MCF 10A (cell line): ENCODE data around the gene CASP2. TPM values are rescaled to one million over a fixed set of nuclear protein-coding genes. Genes with fewer than 3 reads are reported as not detected.

Experiments
- BruUV-seq: library from RNA; stranded (reverse); fragments of 400-500 nt; replicated peaks from 2 replicates; lab custom pipeline; 2021; lab: Mats Ljungman, UMichigan
- CTCF ChIA-PET: fragments of 300-600 bp; sonication (Branson Sonifier 250); formaldehyde crosslinking; extraction: SDS; loops from one replicate; lab custom pipeline; 2021; ENCODE audit warnings: antibody characterized with exemption, inconsistent platforms; lab: Yijun Ruan, JAX
- POLR2A ChIA-PET: fragments of 300-600, 350-650 bp; sonication (Branson Sonifier 250); formaldehyde crosslinking; extraction: SDS; loops from one replicate; lab custom pipeline; 2020; ENCODE audit warnings: antibody characterized with exemption, inconsistent platforms; lab: Yijun Ruan, JAX
- DNase-seq: peaks from one replicate; pipeline ENCODE4 v3.0.0-alpha.2; 2018; ENCODE audit not compliant: unreplicated experiment
- H3K27ac Mint-ChIP-seq: one replicate; pipeline ENCODE4 v1.8.0; 2022; ENCODE audit warnings: mild to moderate bottlenecking, low read depth, mixed read lengths; ENCODE audit not compliant: unreplicated experiment
- H3K27me3 Mint-ChIP-seq: one replicate; pipeline ENCODE4 v1.8.0; 2022; ENCODE audit warnings: mixed read lengths; ENCODE audit not compliant: insufficient read depth, unreplicated experiment
- H3K36me3 Mint-ChIP-seq: one replicate; pipeline ENCODE4 v1.8.0; 2022; ENCODE audit warnings: mild to moderate bottlenecking, moderate library complexity, mixed read lengths; ENCODE audit not compliant: insufficient read depth, unreplicated experiment
- H3K4me1 Mint-ChIP-seq: one replicate; pipeline ENCODE4 v1.8.0; 2022; ENCODE audit warnings: mixed read lengths; ENCODE audit not compliant: insufficient read depth, unreplicated experiment
- H3K4me3 Mint-ChIP-seq: one replicate; pipeline ENCODE4 v1.8.0; 2022; ENCODE audit warnings: mild to moderate bottlenecking, moderate library complexity, mixed read lengths; ENCODE audit not compliant: unreplicated experiment
- H3K9me3 Mint-ChIP-seq: one replicate; pipeline ENCODE4 v1.8.0; 2022; ENCODE audit warnings: mixed read lengths; ENCODE audit not compliant: unreplicated experiment
- intact Hi-C: fragments of 100-400 bp; cut with micrococcal nuclease; formaldehyde crosslinking; loops from 2 replicates; pipeline ENCODE4 v1.14.1; 2022
- total RNA-seq: library from RNA; stranded (reverse); gene quantifications from 2 replicates; pipeline ENCODE4 v1.2.3, GENCODE V29; 2022
- TF ChIP-seq, protein P1 (sequence below): fragments of 200-600 bp; IDR thresholded peaks from one replicate; pipeline ENCODE4 v1.8.0; 2022; ENCODE audit warnings: antibody characterized with exemption, mild to moderate bottlenecking; ENCODE audit not compliant: unreplicated experiment

Gene CASP2
- total RNA-seq, 1 experiment from 2014 or later = 15.1 TPM

DNA sequence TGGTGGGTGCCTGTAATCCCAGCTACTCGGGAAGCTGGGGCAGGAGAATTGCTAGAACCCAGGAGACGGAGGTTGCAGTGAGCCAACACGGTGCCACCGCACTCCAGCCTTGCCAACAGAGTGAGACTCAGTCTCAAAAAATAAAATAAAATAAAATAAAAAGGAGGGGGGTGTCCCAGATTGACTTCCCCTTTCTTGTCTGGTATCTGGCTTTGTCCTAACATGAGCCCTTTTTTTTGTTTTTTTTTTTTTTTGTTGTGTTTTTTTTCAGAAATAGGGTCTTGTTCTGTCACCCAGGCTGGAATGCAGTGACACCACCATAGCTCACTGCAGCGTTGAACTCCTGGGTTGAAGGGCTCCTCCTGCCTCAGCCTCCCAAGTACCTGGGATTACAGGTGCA is 4.7 kb downstream of the CASP2 start:
- intact Hi-C loops = no loop called here

DNA sequence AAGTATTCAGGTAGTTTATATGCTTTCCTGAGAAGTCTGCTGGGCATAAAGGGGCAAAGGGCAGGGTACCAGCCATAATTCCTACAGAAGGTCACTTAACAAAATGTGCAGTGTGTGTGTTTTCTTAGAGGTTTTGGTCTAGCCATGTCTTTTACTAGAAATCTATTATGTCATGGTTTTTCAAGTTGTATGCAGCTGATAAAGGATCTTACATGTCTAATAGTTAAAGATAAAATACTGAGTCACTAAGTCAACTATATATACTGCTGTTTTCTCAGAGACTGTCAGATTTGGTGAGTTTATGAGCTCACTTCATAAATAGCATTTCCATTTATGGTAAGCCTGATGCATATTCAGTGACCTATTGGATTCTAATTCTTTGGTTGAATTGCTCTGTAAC is 7.7 kb downstream of the CASP2 start:
- H3K4me3 Mint-ChIP-seq = no peak overlapping the region
- no TSS peak for BruUV-seq
- H3K27ac Mint-ChIP-seq = no peak overlapping the region
- ChIA-PET POLR2A (interaction anchor here (0.6 to 1.2 kb wide), 4 partner anchors 9 to 482 kb away, joined by 3 to 4 read pairs (median 3); no protein-coding TSS in a partner anchor), CTCF (interaction anchor here (0.6 to 3.6 kb wide), 3 partner anchors 10 to 107 kb away, joined by 8 to 24 read pairs (median 13); no protein-coding TSS in a partner anchor)
- intact Hi-C loops = no loop called here
- no peak for DNase-seq
- peaks cover 86% of the 10 kb centered on the region for H3K36me3 Mint-ChIP-seq
- no peaks in the 10 kb centered on the region for H3K9me3 Mint-ChIP-seq
- no peaks in the 10 kb centered on the region for H3K27me3 Mint-ChIP-seq
- peaks cover 20% of the 10 kb centered on the region for H3K4me1 Mint-ChIP-seq
- TF ChIP-seq, protein P1, sequence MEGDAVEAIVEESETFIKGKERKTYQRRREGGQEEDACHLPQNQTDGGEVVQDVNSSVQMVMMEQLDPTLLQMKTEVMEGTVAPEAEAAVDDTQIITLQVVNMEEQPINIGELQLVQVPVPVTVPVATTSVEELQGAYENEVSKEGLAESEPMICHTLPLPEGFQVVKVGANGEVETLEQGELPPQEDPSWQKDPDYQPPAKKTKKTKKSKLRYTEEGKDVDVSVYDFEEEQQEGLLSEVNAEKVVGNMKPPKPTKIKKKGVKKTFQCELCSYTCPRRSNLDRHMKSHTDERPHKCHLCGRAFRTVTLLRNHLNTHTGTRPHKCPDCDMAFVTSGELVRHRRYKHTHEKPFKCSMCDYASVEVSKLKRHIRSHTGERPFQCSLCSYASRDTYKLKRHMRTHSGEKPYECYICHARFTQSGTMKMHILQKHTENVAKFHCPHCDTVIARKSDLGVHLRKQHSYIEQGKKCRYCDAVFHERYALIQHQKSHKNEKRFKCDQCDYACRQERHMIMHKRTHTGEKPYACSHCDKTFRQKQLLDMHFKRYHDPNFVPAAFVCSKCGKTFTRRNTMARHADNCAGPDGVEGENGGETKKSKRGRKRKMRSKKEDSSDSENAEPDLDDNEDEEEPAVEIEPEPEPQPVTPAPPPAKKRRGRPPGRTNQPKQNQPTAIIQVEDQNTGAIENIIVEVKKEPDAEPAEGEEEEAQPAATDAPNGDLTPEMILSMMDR = no peak

More for the DNA sequence above, 4.7 kb downstream of the CASP2 start:
- TF ChIP-seq, protein P1 = no peak
- H3K27me3 Mint-ChIP-seq = no peaks in the 10 kb centered on the region
- DNase-seq = no peak
- no peak overlapping the region for H3K4me3 Mint-ChIP-seq
- H3K9me3 Mint-ChIP-seq = no peaks in the 10 kb centered on the region
- H3K4me1 Mint-ChIP-seq = peaks cover 36% of the 10 kb centered on the region
- H3K36me3 Mint-ChIP-seq = peaks cover 65% of the 10 kb centered on the region
- BruUV-seq = no TSS peak
- H3K27ac Mint-ChIP-seq = no peak overlapping the region
- CTCF ChIA-PET = interaction anchor here (0.6 to 5.0 kb wide), 6 partner anchors 10 to 53 kb away, joined by 3 to 35 read pairs (median 5); no protein-coding TSS in a partner anchor
- POLR2A ChIA-PET = interaction anchor here (0.6 kb wide), 1 partner anchor 88 kb away, joined by 3 read pairs; no protein-coding TSS in a partner anchor

DNA sequence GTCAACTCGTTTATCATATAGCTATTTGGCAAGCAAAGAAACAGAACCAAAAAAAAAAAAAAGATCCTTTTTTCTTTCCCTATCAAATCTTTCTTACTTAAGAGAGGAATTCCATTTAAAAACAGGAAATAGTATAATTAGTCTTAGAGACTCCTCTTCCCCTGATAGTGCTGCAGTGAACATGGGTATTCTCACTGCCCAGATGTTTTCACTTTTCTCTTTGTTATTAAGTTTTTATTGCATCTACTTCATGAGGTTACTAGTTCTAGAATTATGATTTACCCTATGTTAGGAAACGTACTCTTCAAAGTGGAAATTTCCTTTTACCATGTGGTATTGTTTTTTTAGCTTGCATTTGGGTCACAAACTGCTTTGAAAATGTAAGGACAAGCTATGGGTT is 8.5 kb downstream of the CASP2 start:
- H3K36me3 Mint-ChIP-seq = peaks cover 88% of the 10 kb centered on the region
- H3K27me3 Mint-ChIP-seq = no peaks in the 10 kb centered on the region
- no peaks in the 10 kb centered on the region for H3K9me3 Mint-ChIP-seq
- no peak for DNase-seq
- H3K27ac Mint-ChIP-seq = no peak overlapping the region
- BruUV-seq = no TSS peak
- H3K4me1 Mint-ChIP-seq = peaks cover 13% of the 10 kb centered on the region
- intact Hi-C loops = no loop called here
- CTCF ChIA-PET = interaction anchor here (1.0 to 3.6 kb wide), 3 partner anchors 9 to 111 kb away, joined by 3 to 24 read pairs (median 13); no protein-coding TSS in a partner anchor
- H3K4me3 Mint-ChIP-seq = no peak overlapping the region
- POLR2A ChIA-PET = interaction anchor here (0.9 to 1.2 kb wide), 2 partner anchors 8 to 22 kb away, joined by 3 to 4 read pairs; partner anchors contain the start of gene CASP2
- TF ChIP-seq, protein P1 = no peak

DNA sequence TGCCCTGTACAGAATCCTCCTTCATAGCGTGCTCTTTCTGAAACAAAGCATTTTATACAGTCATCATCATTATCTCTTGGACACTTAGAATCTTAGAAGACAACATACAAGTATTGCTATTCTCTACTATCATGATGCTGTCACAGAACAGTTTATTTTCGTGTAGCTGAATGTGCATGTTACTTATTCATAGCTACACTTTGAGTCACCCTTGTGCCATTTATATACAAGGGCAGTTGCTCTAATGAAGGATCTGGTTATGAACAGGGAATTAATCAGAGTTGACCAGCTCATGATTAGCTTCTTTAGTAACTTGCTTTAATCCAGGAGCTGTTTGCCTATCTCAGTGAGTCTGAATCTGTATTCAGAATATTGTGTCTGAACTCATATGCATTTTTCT is 11.2 kb downstream of the CASP2 start:
- POLR2A ChIA-PET = interaction anchor here (0.7 to 1.0 kb wide), 2 partner anchors 10 to 742 kb away, joined by 3 to 5 read pairs; no protein-coding TSS in a partner anchor
- TF ChIP-seq, protein P1 = no peak
- intact Hi-C loops = no loop called here
- peaks cover 84% of the 10 kb centered on the region for H3K36me3 Mint-ChIP-seq
- no peaks in the 10 kb centered on the region for H3K27me3 Mint-ChIP-seq
- CTCF ChIA-PET = interaction anchor here (0.5 to 3.3 kb wide), 34 partner anchors 9 to 1269 kb away, joined by 3 to 30 read pairs (median 4); partner anchors contain the start of genes CASP2, CLCN1 and GSTK1
- BruUV-seq = no TSS peak
- H3K4me3 Mint-ChIP-seq = no peak overlapping the region
- no peak overlapping the region for H3K27ac Mint-ChIP-seq
- peaks cover 13% of the 10 kb centered on the region for H3K4me1 Mint-ChIP-seq
- DNase-seq = no peak
- no peaks in the 10 kb centered on the region for H3K9me3 Mint-ChIP-seq
